HG02970 (cell line): ENCODE measurements around the gene ZNF154.
"Not testable (repeated sequence)": the region's sequence is repeated elsewhere in the genome, so short reads cannot be mapped to it uniquely, and the experiment has no call there.

Experiments
- ATAC-seq: cut with Tn5 transposase; IDR thresholded peaks from one replicate; pipeline ENCODE4 v1.9.1; 2021; ENCODE audit warnings: mild to moderate bottlenecking, moderate library complexity, moderate number of reproducible peaks; ENCODE audit not compliant: unreplicated experiment, low FRiP score

The ZNF154 gene

DNA sequence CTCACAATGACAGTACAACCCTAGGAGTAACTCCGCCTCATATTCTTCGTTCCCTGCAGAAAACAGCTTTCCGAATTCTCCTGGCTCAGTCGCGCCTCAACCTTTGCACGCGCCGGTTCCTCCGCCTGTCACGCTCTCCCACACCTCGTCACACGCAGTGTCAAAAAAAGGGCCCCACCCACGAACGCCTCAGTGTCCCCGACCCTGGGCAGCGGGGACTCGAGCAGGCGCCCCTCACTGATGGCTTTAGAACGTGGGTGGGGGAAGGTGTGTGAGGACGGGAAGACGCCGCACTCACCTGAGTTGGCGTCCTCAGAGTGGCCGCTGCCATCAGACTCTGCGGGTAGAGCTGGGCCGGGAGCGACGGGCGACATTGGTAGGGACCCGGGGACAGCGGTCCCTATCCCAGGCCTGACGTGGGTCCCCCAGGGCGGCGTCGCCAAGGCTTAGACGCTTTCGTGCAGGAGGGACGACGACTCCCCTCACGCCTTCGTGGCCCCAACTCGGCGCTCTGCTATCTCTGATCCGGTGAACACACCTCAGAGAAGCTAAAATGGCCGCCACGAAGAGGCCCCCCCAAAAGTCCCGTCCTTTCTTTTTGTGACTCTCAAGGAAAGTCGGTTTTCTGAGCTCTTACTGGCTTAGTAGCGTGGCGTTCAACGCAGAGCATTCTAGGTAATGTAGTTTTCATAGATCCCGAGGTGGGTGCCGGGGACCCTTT is at the start of gene ZNF154:
Gene ZNF154 (minus strand): TSS at position 564 of the 721 bp plus-strand sequence. CDS start 233 bp downstream, at position 331.
- ATAC-seq, result no peak

GRCh38 chr19:57757941-57758340 is 48.9 kb upstream of the ZNF154 start:
- ATAC-seq, result no peak

GRCh38 chr19:57755031-57755430 is 46.0 kb upstream of the ZNF154 start:
- no peak for ATAC-seq

GRCh38 chr19:57754091-57754673 is 45.2 kb upstream of the ZNF154 start:
- no peak for ATAC-seq

DNA sequence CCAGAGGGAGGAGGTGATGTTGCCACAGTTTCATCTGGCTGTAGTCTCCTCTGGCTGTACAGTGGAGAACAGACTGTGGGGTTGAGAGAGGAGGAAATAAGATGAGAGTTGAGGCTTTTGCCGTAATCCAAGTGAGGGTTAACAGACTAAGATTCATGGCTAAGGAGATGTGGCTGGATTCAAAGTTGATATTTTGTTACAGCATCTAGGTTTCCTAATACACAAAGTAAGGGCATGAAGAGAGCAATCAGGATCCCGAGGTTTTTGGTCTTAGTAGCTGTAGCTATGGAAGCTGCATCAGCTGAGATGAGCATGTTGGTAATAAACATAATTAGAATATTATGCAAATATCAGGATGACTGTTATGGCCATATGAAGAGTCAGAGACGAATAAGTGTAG is 39.0 kb upstream of the ZNF154 start:
- ATAC-seq, result no peak

- ATAC-seq, result no peak
Measured at GRCh38 chr19:57747472-57747807, 38.4 kb upstream of the ZNF154 start.

DNA sequence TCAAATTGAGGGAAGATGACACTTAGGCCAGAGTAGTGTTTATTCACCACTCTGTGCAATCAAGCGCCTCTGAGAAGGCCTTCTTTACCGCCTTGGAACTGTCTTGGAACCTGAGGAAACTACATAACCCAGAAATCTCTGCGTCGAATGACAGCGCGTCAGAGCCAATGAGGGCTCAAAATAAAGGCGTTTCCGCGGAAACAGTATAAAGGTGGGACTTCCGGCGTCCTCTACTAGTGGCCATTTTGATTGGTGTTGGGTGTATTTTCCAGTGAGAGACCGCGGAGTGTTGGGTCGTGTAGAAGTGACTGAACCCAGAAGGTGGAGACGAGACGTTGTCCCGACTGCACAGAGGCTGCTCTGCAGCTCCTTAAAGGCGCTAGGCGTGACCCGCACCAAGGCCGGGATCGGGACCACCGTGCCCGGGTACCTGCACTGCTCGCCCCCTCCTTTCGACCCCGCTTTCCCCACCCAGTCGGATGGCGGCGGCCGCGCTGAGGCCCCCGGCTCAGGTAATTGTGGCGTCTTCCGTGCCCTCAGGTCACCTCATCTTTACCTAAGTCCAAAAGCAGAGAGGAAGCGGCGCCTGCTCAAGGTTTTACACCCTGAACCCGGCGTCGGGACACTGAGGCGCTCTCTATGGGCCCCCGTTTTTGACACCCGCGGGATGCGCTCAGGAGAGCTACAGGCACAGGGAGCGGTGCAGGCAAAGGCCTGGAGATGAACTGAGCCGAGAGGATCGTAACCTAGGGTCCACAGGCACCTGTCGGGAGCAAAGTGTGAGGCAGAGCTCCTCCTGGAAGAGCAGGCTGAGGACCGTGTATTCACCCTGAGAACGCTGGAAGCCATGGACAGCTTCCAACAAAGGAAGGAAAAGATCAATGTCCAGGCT is 37.8 kb upstream of the ZNF154 start, which contains the start of gene ZNF776:
Gene ZNF776 (plus strand): TSS at position 236 of the 892 bp plus-strand sequence. CDS start 244 bp downstream, at position 480.
- peak; percentile 87 for ATAC-seq

- ATAC-seq, result not testable (repeated sequence)
Measured at GRCh38 chr19:57738770-57739169, 29.8 kb upstream of the ZNF154 start.

DNA sequence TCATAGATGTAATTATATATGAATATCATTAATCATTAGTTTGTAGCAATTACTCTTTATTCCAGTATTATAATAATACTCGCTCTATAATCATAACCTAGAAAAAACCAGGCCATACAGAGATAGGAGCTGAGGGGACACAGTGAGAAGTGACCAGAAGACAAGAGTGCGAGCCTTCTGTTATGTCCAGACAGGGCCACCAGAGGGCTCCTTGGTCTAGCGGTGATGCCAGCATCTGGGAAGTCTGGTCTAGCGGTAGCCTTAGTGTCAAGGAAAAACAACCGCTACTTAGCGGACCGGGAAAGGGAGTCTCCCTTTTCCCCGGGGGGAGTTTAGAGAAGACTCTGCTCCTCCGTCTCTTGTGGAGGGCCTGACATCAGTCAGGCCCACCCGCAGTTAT is 29.3 kb upstream of the ZNF154 start:
- ATAC-seq, result not testable (repeated sequence)

DNA sequence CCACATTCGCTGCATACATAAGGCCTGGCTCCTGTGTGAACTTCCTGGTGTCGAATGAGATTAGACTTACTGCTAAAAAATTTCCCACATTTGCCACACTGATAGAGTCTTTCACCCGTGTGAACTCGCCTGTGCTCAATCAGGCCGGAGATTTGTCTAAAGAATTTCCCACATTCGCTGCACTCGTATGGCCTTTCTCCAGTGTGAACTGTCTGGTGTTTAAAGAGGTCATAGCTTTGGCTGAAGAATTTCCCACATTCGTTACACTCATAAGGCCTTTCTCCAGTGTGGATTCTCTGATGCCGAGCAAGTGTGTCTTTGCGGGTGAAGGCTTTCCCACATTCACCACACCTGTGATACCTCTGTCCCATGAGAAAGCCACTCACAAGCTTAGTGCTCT is 11.9 kb upstream of the ZNF154 start:
- ATAC-seq, result no peak

GRCh38 chr19:57719901-57720519 is 11.0 kb upstream of the ZNF154 start:
- ATAC-seq, result no peak

- ATAC-seq, result no peak
Measured at GRCh38 chr19:57719424-57719823, 10.4 kb upstream of the ZNF154 start.

DNA sequence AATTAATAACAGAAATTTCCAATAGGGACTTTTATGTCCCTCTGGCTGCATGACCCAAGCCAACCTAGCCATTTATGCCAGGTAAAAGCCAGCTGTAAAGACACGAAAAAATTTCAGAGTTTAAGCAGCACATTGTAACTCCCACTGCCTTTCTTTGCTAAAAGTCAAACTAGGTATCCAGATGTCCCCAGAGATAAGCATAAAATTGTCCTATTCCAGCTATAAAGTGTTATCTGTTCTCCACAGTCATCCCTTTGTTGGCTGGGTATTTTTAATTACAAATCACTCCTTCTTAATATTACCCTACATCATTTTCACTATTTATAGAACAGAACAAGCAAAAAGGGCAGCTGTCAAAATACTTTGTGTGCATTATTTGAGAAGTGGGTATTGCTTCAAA is 3.2 kb upstream of the ZNF154 start:
- ATAC-seq, result no peak

- no peak for ATAC-seq
Measured at GRCh38 chr19:57709616-57710015, 612 bp upstream of the ZNF154 start.

- no peak for ATAC-seq
Measured at GRCh38 chr19:57706346-57706745, 2.7 kb downstream of the ZNF154 start.

DNA sequence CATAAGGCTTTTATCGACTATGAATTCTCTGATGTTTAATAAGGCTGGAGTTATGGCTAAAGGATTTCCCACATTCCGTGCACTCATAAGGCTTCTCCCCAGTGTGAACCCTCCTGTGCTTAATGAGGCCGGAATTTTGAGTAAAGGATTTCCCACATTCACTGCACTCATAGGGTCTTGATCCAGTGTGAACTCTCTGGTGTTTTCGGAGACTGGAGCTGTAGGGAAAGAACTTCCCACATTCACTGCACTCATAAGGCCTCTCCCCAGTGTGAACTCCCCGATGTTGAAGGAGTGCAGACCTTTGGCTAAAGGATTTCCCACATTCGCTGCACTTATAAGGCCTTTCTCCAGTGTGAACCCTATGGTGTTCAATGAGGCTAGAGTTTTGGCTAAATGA is 7.4 kb downstream of the ZNF154 start:
- no peak for ATAC-seq

- no peak for ATAC-seq
Measured at GRCh38 chr19:57689750-57690149, 19.3 kb downstream of the ZNF154 start.

- no peak for ATAC-seq
Measured at GRCh38 chr19:57688011-57688763, 20.8 kb downstream of the ZNF154 start.

GRCh38 chr19:57687363-57688010 is 21.5 kb downstream of the ZNF154 start:
- ATAC-seq, result no peak

GRCh38 chr19:57686727-57687126 is 22.3 kb downstream of the ZNF154 start:
- no peak for ATAC-seq
